Transverse colon (tissue), 3 donors: Measurements from ENCODE around the gene BAG5.

ENCODE experiments used
- CTCF ChIP-seq, 5 experiments: fragments of 200-600 bp in 3 of 5; fragments of 450-650 bp in 2 of 5; sonication (generic) in 3 of 5; IDR thresholded peaks; 1 replicate in 2 of 5; 2 replicates in 3 of 5; pipeline ENCODE4 v1.5.1; 2016 to 2017; ENCODE audit warnings: antibody characterized with exemption in 5 of 5, inconsistent platforms in 3 of 5, mild to moderate bottlenecking in 2 of 5, moderate library complexity in 1 of 5
- POLR2A ChIP-seq: fragments of 450-650 bp; IDR thresholded peaks from one replicate; pipeline ENCODE4 v1.6.1; 2016; ENCODE audit warnings: antibody characterized with exemption, mild to moderate bottlenecking, moderate library complexity

- TF ChIP-seq CTCF (IDR thresholded peaks at IDR 0.05) (no peak), POLR2A (no peak)
These were observed 41.0 kb downstream of the BAG5 start for GRCh38 chr14:103521438-103521950.
